ENCODE data around the gene ARHGEF40. TPM values are rescaled to one million over a fixed set of nuclear protein-coding genes. Genes with fewer than 3 reads are reported as not detected.
A peak's percentile ranks its signal among the peaks of the same experiment; 100 is the strongest.

Gene ARHGEF40
- total RNA-seq, 1 donor from 2014 or later = 39.2 TPM

- intact Hi-C loops (cut with DNase I) = no loop called here
- TF ChIP-seq, protein P1, sequence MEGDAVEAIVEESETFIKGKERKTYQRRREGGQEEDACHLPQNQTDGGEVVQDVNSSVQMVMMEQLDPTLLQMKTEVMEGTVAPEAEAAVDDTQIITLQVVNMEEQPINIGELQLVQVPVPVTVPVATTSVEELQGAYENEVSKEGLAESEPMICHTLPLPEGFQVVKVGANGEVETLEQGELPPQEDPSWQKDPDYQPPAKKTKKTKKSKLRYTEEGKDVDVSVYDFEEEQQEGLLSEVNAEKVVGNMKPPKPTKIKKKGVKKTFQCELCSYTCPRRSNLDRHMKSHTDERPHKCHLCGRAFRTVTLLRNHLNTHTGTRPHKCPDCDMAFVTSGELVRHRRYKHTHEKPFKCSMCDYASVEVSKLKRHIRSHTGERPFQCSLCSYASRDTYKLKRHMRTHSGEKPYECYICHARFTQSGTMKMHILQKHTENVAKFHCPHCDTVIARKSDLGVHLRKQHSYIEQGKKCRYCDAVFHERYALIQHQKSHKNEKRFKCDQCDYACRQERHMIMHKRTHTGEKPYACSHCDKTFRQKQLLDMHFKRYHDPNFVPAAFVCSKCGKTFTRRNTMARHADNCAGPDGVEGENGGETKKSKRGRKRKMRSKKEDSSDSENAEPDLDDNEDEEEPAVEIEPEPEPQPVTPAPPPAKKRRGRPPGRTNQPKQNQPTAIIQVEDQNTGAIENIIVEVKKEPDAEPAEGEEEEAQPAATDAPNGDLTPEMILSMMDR (IDR thresholded peaks at IDR 0.05) = no peak
- Histone ChIP-seq H3K27me3 (no peaks in the 10 kb centered on the region), H3K27ac (no peak overlapping the region), H3K9me3 (no peaks in the 10 kb centered on the region), H3K36me3 (peaks cover 66% of the 10 kb centered on the region), H3K4me3 (no peak overlapping the region), H3K4me1 (no peaks in the 10 kb centered on the region)
- no peak for ATAC-seq
- no peak for DNase-seq
Measured at GRCh38 chr14:21078287-21078686, 8.2 kb downstream of the ARHGEF40 start.

GRCh38 chr14:21078726-21079125, 8.6 kb downstream of the ARHGEF40 start:
- peaks cover 69% of the 10 kb centered on the region for H3K36me3 ChIP-seq
- TF ChIP-seq, protein P1 (IDR thresholded peaks at IDR 0.05) = no peak
- intact Hi-C loops (cut with DNase I) = no loop called here
- no peak overlapping the region for H3K4me3 ChIP-seq
- H3K4me1 ChIP-seq = no peaks in the 10 kb centered on the region
- H3K9me3 ChIP-seq = no peaks in the 10 kb centered on the region
- H3K27ac ChIP-seq = no peak overlapping the region
- ATAC-seq = no peak
- no peak for DNase-seq
- H3K27me3 ChIP-seq = no peaks in the 10 kb centered on the region

GRCh38 chr14:21081521-21082142, 11.5 kb downstream of the ARHGEF40 start:
- no peak for DNase-seq
- Histone ChIP-seq H3K4me3 (no peak overlapping the region), H3K9me3 (no peaks in the 10 kb centered on the region), H3K27me3 (no peaks in the 10 kb centered on the region), H3K4me1 (peaks cover 14% of the 10 kb centered on the region), H3K27ac (no peak overlapping the region), H3K36me3 (peaks cover 68% of the 10 kb centered on the region)
- intact Hi-C loops (cut with DNase I) = no loop called here
- no peak for ATAC-seq
- TF ChIP-seq, protein P1 (IDR thresholded peaks at IDR 0.05) = no peak

- H3K4me1 ChIP-seq = peaks cover 14% of the 10 kb centered on the region
- H3K9me3 ChIP-seq = no peaks in the 10 kb centered on the region
- DNase-seq (no peak), ATAC-seq (no peak)
- no peak overlapping the region for H3K4me3 ChIP-seq
- no peak overlapping the region for H3K27ac ChIP-seq
- TF ChIP-seq, protein P1 (IDR thresholded peaks at IDR 0.05) = no peak
- no peaks in the 10 kb centered on the region for H3K27me3 ChIP-seq
- H3K36me3 ChIP-seq = peaks cover 75% of the 10 kb centered on the region
- intact Hi-C loops (cut with DNase I) = no loop called here
Measured at GRCh38 chr14:21083565-21084325, 13.6 kb downstream of the ARHGEF40 start.

GRCh38 chr14:21084396-21084795, 14.3 kb downstream of the ARHGEF40 start:
- ATAC-seq (no peak), DNase-seq (no peak)
- Histone ChIP-seq H3K36me3 (peaks cover 75% of the 10 kb centered on the region), H3K27ac (peak overlapping the region; percentile 63), H3K27me3 (no peaks in the 10 kb centered on the region), H3K4me1 (peaks cover 14% of the 10 kb centered on the region), H3K4me3 (no peak overlapping the region), H3K9me3 (no peaks in the 10 kb centered on the region)
- intact Hi-C loops (cut with DNase I) = no loop called here
- TF ChIP-seq, protein P1 (IDR thresholded peaks at IDR 0.05) = no peak

Measured in upper lobe of right lung (tissue), 1 donor.